ENCODE results near the gene CD74. TPM values are rescaled to one million over a fixed set of nuclear protein-coding genes. Genes with fewer than 3 reads are reported as not detected.

The CD74 gene
- total and polyA plus RNA-seq, 10 of the 15 experiments (the other 5 are each of a cell fraction or from before 2014, with no cell fraction given): 1,387 to 11,063 (median 3,922) TPM

DNA sequence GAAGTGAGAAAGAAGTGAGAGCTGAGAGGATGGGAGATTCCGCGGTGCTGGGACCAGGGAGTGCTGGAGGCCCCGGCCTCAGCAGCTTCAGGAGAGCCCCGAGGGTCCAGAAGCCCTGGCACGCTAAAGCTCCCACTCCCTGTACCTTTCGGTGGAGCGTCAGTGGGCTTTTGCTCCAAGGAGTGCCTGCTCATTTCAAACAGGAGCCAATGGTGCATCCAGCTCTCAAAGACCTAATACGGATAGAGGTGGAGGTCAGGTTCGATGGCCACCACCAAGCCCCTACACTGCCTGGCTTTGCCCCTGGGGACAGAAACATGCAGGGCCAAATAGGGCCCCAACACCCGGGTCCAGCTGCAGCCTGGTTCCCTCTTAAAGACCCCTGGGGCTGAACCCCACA lies 8.2 kb downstream of the CD74 start (continued):
- TF ChIP-seq, protein P1, sequence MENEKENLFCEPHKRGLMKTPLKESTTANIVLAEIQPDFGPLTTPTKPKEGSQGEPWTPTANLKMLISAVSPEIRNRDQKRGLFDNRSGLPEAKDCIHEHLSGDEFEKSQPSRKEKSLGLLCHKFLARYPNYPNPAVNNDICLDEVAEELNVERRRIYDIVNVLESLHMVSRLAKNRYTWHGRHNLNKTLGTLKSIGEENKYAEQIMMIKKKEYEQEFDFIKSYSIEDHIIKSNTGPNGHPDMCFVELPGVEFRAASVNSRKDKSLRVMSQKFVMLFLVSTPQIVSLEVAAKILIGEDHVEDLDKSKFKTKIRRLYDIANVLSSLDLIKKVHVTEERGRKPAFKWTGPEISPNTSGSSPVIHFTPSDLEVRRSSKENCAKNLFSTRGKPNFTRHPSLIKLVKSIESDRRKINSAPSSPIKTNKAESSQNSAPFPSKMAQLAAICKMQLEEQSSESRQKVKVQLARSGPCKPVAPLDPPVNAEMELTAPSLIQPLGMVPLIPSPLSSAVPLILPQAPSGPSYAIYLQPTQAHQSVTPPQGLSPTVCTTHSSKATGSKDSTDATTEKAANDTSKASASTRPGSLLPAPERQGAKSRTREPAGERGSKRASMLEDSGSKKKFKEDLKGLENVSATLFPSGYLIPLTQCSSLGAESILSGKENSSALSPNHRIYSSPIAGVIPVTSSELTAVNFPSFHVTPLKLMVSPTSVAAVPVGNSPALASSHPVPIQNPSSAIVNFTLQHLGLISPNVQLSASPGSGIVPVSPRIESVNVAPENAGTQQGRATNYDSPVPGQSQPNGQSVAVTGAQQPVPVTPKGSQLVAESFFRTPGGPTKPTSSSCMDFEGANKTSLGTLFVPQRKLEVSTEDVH (IDR thresholded peaks at IDR 0.05; ENCODE audit: low read depth, partially characterized antibody): no peak
- TF ChIP-seq KAT2A (conservative IDR thresholded peaks at IDR 0.05; ENCODE audit: control insufficient read depth, low read depth, low read length) (no peak), MYC (IDR thresholded peaks at IDR 0.05; ENCODE audit: insufficient read depth, insufficient read length, insufficient replicate concordance, low read length, severe bottlenecking) (no peak), JUNB (IDR thresholded peaks at IDR 0.05) (no peak), RELA (IDR thresholded peaks at IDR 0.05; ENCODE audit: borderline replicate concordance, partially characterized antibody) (no peak), SMC3 (IDR thresholded peaks at IDR 0.05; ENCODE audit: borderline replicate concordance, low read length) (no peak), SUPT20H (IDR thresholded peaks at IDR 0.05; ENCODE audit: borderline replicate concordance, control insufficient read depth, low read depth, low read length) (no peak), TARDBP (IDR thresholded peaks at IDR 0.05; ENCODE audit: borderline replicate concordance) (no peak), ASH2L (IDR thresholded peaks at IDR 0.05; ENCODE audit: borderline replicate concordance, low read depth) (no peak), CBX3 (IDR thresholded peaks at IDR 0.05; ENCODE audit: borderline replicate concordance, low read depth) (no peak), STAT3 (IDR thresholded peaks at IDR 0.05; ENCODE audit: low read depth, low read length) (no peak), MTA3 (IDR thresholded peaks at IDR 0.05; ENCODE audit: borderline replicate concordance, low read length) (no peak), EZH2 (IDR thresholded peaks at IDR 0.05; ENCODE audit: borderline replicate concordance, control insufficient read depth, low read depth, low read length) (no peak), SMARCA5 (IDR thresholded peaks at IDR 0.05) (no peak), ZBED1 (IDR thresholded peaks at IDR 0.05; ENCODE audit: borderline replicate concordance) (no peak; the same call in 1 of the 2 replicates), BHLHE40 (IDR thresholded peaks at IDR 0.05; ENCODE audit: borderline replicate concordance in 1 of 2, low read depth in 2 of 2, low read length in 1 of 2) (no peak), POU2F2 (IDR thresholded peaks at IDR 0.05; ENCODE audit: borderline replicate concordance, low read depth, low read length) (peak; percentile 1; the same call in 2 of the 3 replicates), EP300 (IDR thresholded peaks at IDR 0.05; ENCODE audit: borderline replicate concordance in 1 of 2, control insufficient read depth in 1 of 2, low read depth in 2 of 2, low read length in 2 of 2) (no peak)
- TF ChIP-seq, protein P2, sequence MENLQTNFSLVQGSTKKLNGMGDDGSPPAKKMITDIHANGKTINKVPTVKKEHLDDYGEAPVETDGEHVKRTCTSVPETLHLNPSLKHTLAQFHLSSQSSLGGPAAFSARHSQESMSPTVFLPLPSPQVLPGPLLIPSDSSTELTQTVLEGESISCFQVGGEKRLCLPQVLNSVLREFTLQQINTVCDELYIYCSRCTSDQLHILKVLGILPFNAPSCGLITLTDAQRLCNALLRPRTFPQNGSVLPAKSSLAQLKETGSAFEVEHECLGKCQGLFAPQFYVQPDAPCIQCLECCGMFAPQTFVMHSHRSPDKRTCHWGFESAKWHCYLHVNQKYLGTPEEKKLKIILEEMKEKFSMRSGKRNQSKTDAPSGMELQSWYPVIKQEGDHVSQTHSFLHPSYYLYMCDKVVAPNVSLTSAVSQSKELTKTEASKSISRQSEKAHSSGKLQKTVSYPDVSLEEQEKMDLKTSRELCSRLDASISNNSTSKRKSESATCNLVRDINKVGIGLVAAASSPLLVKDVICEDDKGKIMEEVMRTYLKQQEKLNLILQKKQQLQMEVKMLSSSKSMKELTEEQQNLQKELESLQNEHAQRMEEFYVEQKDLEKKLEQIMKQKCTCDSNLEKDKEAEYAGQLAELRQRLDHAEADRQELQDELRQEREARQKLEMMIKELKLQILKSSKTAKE (IDR thresholded peaks at IDR 0.05; ENCODE audit: low read depth, poor library complexity, severe bottlenecking): no peak
- TF ChIP-seq, protein P3, sequence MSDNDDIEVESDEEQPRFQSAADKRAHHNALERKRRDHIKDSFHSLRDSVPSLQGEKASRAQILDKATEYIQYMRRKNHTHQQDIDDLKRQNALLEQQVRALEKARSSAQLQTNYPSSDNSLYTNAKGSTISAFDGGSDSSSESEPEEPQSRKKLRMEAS (IDR thresholded peaks at IDR 0.05; ENCODE audit: low read depth, low read length): no peak
- TF ChIP-seq, protein P4, sequence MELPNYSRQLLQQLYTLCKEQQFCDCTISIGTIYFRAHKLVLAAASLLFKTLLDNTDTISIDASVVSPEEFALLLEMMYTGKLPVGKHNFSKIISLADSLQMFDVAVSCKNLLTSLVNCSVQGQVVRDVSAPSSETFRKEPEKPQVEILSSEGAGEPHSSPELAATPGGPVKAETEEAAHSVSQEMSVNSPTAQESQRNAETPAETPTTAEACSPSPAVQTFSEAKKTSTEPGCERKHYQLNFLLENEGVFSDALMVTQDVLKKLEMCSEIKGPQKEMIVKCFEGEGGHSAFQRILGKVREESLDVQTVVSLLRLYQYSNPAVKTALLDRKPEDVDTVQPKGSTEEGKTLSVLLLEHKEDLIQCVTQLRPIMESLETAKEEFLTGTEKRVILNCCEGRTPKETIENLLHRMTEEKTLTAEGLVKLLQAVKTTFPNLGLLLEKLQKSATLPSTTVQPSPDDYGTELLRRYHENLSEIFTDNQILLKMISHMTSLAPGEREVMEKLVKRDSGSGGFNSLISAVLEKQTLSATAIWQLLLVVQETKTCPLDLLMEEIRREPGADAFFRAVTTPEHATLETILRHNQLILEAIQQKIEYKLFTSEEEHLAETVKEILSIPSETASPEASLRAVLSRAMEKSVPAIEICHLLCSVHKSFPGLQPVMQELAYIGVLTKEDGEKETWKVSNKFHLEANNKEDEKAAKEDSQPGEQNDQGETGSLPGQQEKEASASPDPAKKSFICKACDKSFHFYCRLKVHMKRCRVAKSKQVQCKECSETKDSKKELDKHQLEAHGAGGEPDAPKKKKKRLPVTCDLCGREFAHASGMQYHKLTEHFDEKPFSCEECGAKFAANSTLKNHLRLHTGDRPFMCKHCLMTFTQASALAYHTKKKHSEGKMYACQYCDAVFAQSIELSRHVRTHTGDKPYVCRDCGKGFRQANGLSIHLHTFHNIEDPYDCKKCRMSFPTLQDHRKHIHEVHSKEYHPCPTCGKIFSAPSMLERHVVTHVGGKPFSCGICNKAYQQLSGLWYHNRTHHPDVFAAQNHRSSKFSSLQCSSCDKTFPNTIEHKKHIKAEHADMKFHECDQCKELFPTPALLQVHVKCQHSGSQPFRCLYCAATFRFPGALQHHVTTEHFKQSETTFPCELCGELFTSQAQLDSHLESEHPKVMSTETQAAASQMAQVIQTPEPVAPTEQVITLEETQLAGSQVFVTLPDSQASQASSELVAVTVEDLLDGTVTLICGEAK (IDR thresholded peaks at IDR 0.05; ENCODE audit: borderline replicate concordance): no peak

Measured in GM12878 (cell line).